H1 (cell line): ENCODE measurements around the gene SLC15A3. TPM values are rescaled to one million over a fixed set of nuclear protein-coding genes. Genes with fewer than 3 reads are reported as not detected.

Source experiments
- CBX5 ChIP-seq: fragments of 300-800, 300-1000 bp; sonication (generic); IDR thresholded peaks from 2 replicates; pipeline ENCODE4 v1.7.1; 2016; ENCODE audit warnings: antibody characterized with exemption, low read length, low read depth
- POLR2A ChIP-seq, 2 experiments: IDR thresholded peaks; 1 replicate in 1 of 2; 2 replicates in 1 of 2; pipeline ENCODE4 v1.6.1; 2011; ENCODE audit warnings: low read depth in 2 of 2, low read length in 2 of 2, mild to moderate bottlenecking in 2 of 2; ENCODE audit errors: control extremely low read depth in 1 of 2
- SAP30 ChIP-seq: fragments of 300-600 bp; sonication (generic); IDR thresholded peaks from 2 replicates; pipeline ENCODE4 v1.7.1; 2012; ENCODE audit warnings: low read length, moderate library complexity, mild to moderate bottlenecking, inconsistent platforms; ENCODE audit not compliant: insufficient read depth, insufficient replicate concordance
- TEAD4 ChIP-seq: IDR thresholded peaks from 2 replicates; pipeline ENCODE4 v1.6.1; 2012; ENCODE audit warnings: low read depth, low read length, inconsistent platforms, mixed read lengths
- polyA plus RNA-seq, 7 experiments: library from polyadenylated mRNA; depleted of rRNA in 3 of 7; stranded (reverse) in 5 of 7; unstranded in 2 of 7; fragments of >200 nt in 5 of 7; fragments of 200-250 nt in 2 of 7; gene quantifications; 1 replicate in 5 of 7; 2 replicates in 1 of 7; 4 replicates in 1 of 7; pipeline versions ENCODE4 v1.2.1 to v1.2.3, GENCODE V29; 2011 to 2013; ENCODE audit warnings: missing spikeins in 2 of 7, mixed read lengths in 2 of 7
- total RNA-seq: library from RNA; stranded (reverse); fragmentation: NEBNext Ultra II Directional; extraction: Animal tissue kit (Norgen Biotek cat#: 25700); gene quantifications from 2 replicates; pipeline ENCODE4 v1.2.1, GENCODE V29; 2021

SLC15A3 gene
- total and polyA plus RNA-seq, 2 of the 8 experiments (the other 6 are each of a cell fraction or from before 2014, with no cell fraction given) = 25.8 to 31.0 TPM

GRCh38 chr11:60916669-60917206 is 35.2 kb downstream of the SLC15A3 start (continued):
- TF ChIP-seq SAP30 (no peak), CBX5 (no peak), POLR2A (IDR thresholded peaks at IDR 0.05; ENCODE audit: control extremely low read depth in 1 of 2, low read depth in 2 of 2, low read length in 2 of 2) (no peak), TEAD4 (no peak)
